GM18526 (cell line): ENCODE results near the gene TMOD1.
A peak's percentile ranks its signal among the peaks of the same experiment; 100 is the strongest.

Experiments
- POLR2A ChIP-seq: IDR thresholded peaks from 3 replicates; pipeline ENCODE4 v1.6.1; 2011; ENCODE audit not compliant: insufficient read length; ENCODE audit errors: extremely low read depth

TMOD1 gene

DNA sequence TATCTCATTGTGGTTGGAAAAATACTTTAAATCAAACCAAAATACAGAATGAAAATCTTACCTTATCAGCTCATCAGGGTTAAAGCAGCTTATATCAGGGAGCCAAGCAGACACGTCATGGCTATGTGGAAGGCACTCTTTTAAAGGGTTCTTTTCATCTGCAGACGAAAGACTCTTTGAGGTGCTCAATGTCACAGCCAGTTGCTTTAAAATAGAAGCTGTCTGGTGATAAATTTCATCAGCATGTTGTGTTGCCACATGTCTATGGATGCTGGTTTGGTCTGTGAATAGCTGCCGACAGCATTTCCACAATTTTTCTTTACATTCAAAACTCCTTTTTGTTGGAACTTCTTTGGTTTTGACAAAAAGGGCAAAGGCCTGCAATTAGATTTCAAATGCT is 124.2 kb downstream of the TMOD1 start:
- no peak for TF ChIP-seq POLR2A

DNA sequence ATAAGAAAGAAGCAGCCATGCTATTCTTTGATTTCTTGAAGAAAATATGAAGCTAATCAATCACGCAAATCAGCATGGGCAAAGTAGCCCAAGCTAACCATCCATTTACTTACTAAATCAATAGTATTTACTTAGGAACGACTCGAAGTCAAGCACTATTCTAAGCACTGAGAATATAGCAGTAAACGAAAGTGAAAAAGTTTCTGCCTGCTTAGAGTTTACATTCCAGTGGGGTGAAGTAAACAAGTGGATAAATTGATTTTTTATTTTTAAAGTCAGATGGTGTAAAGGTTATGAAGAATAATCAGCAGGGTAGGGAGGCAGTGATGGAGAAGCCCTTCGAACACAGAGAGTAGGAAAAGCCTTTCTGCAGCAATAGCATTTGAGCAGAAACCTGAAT is 126.2 kb downstream of the TMOD1 start:
- TF ChIP-seq POLR2A, result no peak

DNA sequence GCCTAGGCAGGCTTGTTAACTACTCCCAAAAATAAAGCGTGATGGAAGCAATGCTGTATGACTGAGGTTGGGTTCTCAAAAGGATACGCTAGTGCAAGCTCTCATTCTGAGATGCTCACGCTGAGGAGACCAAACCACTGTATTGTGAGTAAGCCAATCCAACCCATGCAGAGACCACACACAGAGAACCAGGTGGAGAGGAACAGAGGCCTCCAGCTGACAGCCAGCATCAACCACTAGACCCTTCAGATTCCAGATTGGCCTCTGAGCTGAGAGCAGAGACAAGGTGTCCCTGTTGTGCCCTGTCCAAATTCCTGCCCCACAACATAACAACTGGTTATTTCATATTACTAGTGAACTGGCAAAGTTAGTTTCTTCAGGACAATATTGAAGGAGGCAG is 127.2 kb downstream of the TMOD1 start:
- TF ChIP-seq POLR2A, result no peak

DNA sequence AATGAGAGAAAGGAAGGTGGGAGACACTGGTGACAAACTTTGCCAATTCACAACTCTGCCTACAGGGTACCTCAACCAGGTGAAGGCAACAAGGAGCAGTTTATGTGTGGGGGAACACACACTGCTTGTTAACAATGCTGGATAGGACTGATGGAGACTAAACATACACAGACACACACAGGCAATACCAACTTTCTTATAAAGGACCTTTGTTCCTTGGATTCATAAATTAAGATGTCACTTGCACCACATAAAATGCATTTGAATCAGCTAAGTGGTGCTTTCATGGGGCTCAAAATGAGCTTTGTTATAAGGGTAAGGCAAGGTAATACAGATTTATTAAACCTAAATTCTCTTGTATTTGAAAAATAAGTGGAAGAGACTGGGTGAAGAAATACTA is 127.7 kb downstream of the TMOD1 start:
- TF ChIP-seq POLR2A, result no peak

DNA sequence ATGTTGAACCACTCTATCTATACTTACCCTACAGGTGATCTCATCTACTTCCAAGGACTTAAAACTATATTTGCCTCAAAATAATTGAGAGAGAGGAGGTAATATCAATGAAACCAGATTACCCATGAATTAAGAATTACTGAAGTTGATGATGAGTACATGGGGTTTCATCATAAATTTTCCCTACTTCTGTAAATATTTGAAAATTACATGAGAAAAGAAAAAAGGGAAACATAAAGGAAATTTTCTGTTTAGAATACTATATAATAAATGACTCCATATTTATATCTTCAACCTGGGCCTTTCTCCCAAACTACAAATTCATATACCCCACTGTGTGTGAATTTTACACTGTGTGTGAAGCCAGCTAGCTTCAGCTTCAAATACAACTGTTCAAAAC is 129.1 kb downstream of the TMOD1 start:
- TF ChIP-seq POLR2A, result no peak

DNA sequence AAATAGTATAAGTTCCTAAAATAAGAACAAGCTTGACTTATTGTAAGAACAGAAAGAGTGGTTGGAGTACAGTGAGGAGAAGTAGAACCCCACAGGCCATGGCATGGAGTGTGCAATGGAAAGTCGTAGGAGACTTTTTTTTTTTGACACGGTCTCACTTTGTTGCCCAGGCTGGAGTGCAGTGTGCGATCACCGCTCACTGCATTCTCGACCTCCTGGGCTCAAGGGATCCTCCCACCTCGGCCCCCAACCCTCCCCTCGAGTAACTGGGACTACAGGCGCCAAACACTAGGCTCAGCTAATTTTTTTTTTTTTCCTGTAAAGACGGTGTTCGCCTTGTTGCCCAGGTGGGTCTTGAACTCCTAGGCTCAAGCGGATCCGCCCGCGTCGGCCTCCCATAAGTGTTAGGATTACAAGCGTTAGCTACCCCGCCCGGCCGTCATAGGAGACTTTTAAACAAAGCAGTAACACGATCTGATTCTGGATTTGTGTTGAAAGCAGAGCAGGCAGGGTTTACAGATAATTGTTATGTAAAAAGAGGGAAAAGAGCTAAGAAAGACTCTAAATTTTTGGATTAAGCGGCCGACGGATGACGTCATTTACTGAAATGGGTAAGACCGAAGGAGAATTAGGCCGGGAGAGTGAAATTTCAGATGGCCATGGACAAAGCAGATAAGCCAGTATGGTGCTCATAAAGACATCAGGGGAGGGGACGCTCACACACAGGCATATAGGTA is 130.9 kb downstream of the TMOD1 start:
- no peak for TF ChIP-seq POLR2A

DNA sequence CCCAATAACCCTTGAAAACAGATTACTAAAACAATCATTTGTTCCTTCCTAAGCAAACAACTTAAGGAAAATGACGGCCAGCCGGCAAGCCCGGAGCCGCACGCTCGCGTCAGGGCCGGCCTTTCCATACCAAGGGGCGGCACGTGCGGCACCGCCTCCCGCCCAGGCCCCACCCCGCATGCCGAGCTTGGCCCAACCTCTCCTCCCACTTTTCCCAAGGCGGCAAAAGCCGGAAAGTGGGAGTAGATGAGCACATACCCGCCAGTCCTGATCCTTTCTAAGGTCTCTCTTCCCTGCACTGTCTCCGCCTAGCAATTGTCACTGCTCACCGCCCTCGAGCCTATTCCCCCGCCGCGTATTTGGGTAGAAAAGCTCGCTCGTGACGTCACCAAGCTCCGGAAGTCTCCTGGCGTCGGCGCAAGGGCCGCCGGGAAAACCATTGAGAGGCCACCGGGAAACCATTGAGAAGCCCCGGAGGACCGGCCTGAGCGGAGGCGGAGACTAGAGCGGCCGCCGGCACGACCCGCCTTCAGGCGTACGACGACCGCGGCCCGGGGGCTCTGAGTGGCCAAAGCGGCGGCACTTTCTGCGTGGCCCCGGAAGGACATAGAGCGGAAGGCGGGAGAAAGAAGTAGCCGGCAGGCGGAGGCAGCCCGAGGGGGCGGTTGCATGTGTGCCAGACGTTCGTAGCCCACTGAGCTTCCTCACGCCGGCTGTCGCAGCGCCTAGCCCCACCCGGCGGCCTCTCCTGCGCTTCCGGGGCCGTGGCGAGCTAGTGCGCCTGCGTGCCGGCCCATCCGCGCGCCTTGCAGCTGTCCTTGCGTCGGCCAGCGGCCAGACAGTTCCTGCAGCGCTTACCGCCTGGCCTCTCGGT is 131.8 kb downstream of the TMOD1 start, which contains the start of the genes NCBP1 and TSTD2:
TSS of gene NCBP1 (plus strand) at position 837 of the 874 bp plus-strand sequence. CDS start 61 bp downstream, outside the sequence.
TSS of gene TSTD2 (minus strand) at position 384 of the 874 bp plus-strand sequence. CDS start 5,806 bp downstream, outside the sequence.
- peak; percentile 93 for TF ChIP-seq POLR2A

DNA sequence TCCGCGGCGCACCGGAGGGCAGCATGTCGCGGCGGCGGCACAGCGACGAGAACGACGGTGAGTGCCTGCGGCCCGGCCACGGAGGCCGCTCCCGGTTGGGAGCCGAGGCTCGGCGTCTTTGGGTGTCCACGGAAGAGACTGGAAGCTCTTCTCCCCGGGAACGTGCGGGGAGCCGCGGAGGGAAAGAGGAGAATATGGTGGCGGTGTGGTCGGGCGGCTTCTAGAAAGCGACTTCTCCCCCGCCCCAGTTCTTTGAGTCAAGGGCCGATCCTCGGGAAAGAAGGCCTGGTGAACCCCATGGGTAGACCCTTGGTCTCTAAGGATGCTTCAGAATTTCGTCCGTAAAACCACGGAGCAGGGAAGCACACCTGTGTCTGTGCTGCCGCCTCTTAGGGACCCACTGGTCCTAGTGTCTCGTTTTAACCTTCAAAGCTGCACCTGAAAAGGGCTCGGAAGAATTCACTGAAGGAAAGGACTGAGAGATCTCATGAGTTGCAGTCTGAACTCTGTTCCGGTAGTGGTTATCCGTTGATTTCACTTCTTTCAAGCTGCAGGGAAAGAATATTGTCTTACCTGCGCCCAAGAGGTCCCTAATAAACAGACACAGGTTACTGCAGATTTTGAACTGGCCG is 132.5 kb downstream of the TMOD1 start:
- TF ChIP-seq POLR2A, result no peak

DNA sequence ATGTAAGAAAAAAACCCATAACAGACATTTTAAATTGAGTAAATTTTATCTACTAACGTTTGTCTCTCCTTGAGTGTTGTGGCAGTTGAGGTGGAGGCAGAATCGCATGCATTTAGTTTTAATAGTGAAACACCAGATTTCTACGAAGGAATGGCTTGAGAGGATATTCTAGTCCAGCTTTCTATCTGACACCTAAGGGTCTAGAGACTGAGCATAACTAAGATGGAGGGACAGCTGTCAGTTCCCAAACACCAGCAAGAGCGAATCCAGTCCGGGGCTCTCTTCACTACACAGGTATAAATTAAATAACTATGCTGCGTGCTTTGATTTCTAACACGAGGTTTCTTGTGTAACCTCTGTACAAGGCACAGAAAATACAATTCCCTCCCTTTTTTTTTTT is 133.6 kb downstream of the TMOD1 start:
- no peak for TF ChIP-seq POLR2A

DNA sequence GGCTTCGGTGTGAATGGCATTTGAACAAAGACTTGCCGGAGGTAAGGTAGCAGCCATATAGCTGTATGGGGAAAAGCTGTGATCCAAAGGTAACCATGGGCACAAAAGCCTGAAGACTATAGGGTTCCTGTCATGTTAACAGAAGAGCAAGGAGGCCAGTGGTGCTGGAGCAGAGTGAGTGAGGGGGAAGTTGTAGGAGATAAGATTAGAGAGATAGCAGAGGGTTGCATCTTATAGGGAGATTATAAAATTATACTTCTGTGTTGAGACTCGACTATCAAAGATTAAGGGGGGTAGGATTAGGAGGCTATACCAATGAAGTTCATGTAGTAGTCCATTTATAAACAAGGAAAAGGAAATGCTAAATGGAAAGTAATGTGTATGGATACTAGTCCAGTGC is 135.4 kb downstream of the TMOD1 start:
- TF ChIP-seq POLR2A, result no peak

GRCh38 chr9:97638666-97639065 is 137.2 kb downstream of the TMOD1 start:
- no peak for TF ChIP-seq POLR2A

GRCh38 chr9:97640325-97640724 is 138.9 kb downstream of the TMOD1 start:
- no peak for TF ChIP-seq POLR2A

DNA sequence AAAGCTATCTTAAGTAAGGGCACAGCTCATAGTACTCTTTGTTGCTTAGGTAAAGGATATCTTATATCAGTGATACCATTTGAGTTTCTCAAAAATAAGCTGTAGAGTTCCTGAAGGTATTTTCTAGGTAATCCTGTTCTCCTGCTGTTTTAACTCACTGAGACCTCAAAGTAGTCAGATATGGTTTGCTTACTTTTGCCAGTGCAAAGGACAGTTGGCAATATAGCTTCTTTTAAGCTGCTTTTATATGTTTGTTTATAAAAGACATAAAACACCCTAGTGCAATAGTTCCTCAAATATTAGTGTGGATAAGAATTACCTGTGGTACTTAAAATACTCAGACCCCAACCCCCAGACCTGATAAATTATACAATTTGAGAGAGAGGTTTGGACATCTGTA is 144.3 kb downstream of the TMOD1 start:
- no peak for TF ChIP-seq POLR2A

DNA sequence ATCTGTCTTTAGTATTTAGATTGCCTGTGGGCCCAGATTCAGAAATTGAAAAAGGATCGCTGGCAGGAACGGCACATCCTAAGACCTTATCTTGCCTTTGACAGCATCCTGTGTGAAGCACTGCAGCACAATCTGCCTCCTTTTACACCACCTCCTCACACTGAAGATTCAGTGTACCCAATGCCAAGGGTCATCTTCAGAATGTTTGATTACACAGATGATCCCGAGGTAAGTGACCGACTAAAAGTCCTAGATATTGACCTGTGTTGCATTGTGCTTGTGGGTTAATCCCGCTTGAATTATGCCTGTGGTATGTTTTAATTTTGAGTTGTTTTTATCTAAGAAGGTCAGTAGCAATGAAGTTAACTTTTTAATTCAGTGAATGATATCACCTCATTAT is 146.5 kb downstream of the TMOD1 start:
- no peak for TF ChIP-seq POLR2A
